Measurements from ENCODE around the gene PHC2.

Gene PHC2

GRCh38 chr1:33391343-33392078, 39.4 kb downstream of the PHC2 start:
- H3K27me3 Mint-ChIP-seq = peaks cover 4% of the 10 kb centered on the region
- no peaks in the 10 kb centered on the region for H3K4me1 Mint-ChIP-seq
- H3K27ac Mint-ChIP-seq = no peak overlapping the region
- no peaks in the 10 kb centered on the region for H3K9me3 Mint-ChIP-seq
- H3K36me3 Mint-ChIP-seq = no peaks in the 10 kb centered on the region
- no peak overlapping the region for H3K4me3 Mint-ChIP-seq

GRCh38 chr1:33390542-33390941, 40.4 kb downstream of the PHC2 start:
- peaks cover 4% of the 10 kb centered on the region for H3K27me3 Mint-ChIP-seq
- H3K36me3 Mint-ChIP-seq = no peaks in the 10 kb centered on the region
- no peaks in the 10 kb centered on the region for H3K9me3 Mint-ChIP-seq
- no peak overlapping the region for H3K27ac Mint-ChIP-seq
- no peak overlapping the region for H3K4me3 Mint-ChIP-seq
- no peaks in the 10 kb centered on the region for H3K4me1 Mint-ChIP-seq

- peaks cover 5% of the 10 kb centered on the region for H3K27me3 Mint-ChIP-seq
- H3K36me3 Mint-ChIP-seq = no peaks in the 10 kb centered on the region
- H3K27ac Mint-ChIP-seq = no peak overlapping the region
- no peaks in the 10 kb centered on the region for H3K4me1 Mint-ChIP-seq
- no peak overlapping the region for H3K4me3 Mint-ChIP-seq
- no peaks in the 10 kb centered on the region for H3K9me3 Mint-ChIP-seq
Measured at GRCh38 chr1:33388805-33389771, 41.8 kb downstream of the PHC2 start.

- H3K27me3 Mint-ChIP-seq = peaks cover 5% of the 10 kb centered on the region
- no peaks in the 10 kb centered on the region for H3K9me3 Mint-ChIP-seq
- no peak overlapping the region for H3K4me3 Mint-ChIP-seq
- H3K4me1 Mint-ChIP-seq = no peaks in the 10 kb centered on the region
- no peak overlapping the region for H3K27ac Mint-ChIP-seq
- no peaks in the 10 kb centered on the region for H3K36me3 Mint-ChIP-seq
Measured at GRCh38 chr1:33387625-33388024, 43.3 kb downstream of the PHC2 start.

- Mint-ChIP-seq H3K27me3 (peaks cover 1% of the 10 kb centered on the region), H3K36me3 (no peaks in the 10 kb centered on the region), H3K4me1 (peaks cover 12% of the 10 kb centered on the region), H3K9me3 (no peaks in the 10 kb centered on the region), H3K27ac (no peak overlapping the region), H3K4me3 (no peak overlapping the region)
Measured at GRCh38 chr1:33385251-33385650, 45.6 kb downstream of the PHC2 start.

- Mint-ChIP-seq H3K36me3 (no peaks in the 10 kb centered on the region), H3K4me1 (peaks cover 19% of the 10 kb centered on the region), H3K4me3 (no peak overlapping the region), H3K27me3 (peaks cover 1% of the 10 kb centered on the region), H3K27ac (no peak overlapping the region), H3K9me3 (no peaks in the 10 kb centered on the region)
Measured at GRCh38 chr1:33384040-33384812, 46.7 kb downstream of the PHC2 start.

- H3K27me3 Mint-ChIP-seq = peaks cover 1% of the 10 kb centered on the region
- peaks cover 24% of the 10 kb centered on the region for H3K4me1 Mint-ChIP-seq
- no peak overlapping the region for H3K27ac Mint-ChIP-seq
- H3K36me3 Mint-ChIP-seq = no peaks in the 10 kb centered on the region
- no peaks in the 10 kb centered on the region for H3K9me3 Mint-ChIP-seq
- no peak overlapping the region for H3K4me3 Mint-ChIP-seq
Measured at GRCh38 chr1:33383489-33383888, 47.4 kb downstream of the PHC2 start.

- peaks cover 1% of the 10 kb centered on the region for H3K27me3 Mint-ChIP-seq
- H3K4me1 Mint-ChIP-seq = peaks cover 30% of the 10 kb centered on the region
- no peaks in the 10 kb centered on the region for H3K36me3 Mint-ChIP-seq
- H3K27ac Mint-ChIP-seq = no peak overlapping the region
- no peaks in the 10 kb centered on the region for H3K9me3 Mint-ChIP-seq
- H3K4me3 Mint-ChIP-seq = no peak overlapping the region
Measured at GRCh38 chr1:33382661-33383415, 48.1 kb downstream of the PHC2 start.

- Mint-ChIP-seq H3K4me3 (no peak overlapping the region), H3K4me1 (peaks cover 39% of the 10 kb centered on the region), H3K9me3 (no peaks in the 10 kb centered on the region), H3K27me3 (peaks cover 1% of the 10 kb centered on the region), H3K36me3 (no peaks in the 10 kb centered on the region), H3K27ac (no peak overlapping the region)
Measured at GRCh38 chr1:33381977-33382376, 48.9 kb downstream of the PHC2 start.

- Mint-ChIP-seq H3K9me3 (no peaks in the 10 kb centered on the region), H3K27me3 (peaks cover 1% of the 10 kb centered on the region), H3K27ac (no peak overlapping the region), H3K36me3 (no peaks in the 10 kb centered on the region), H3K4me3 (no peak overlapping the region), H3K4me1 (peaks cover 47% of the 10 kb centered on the region)
Measured at GRCh38 chr1:33380811-33381210, 50.1 kb downstream of the PHC2 start.

GRCh38 chr1:33379631-33380354, 51.1 kb downstream of the PHC2 start:
- no peaks in the 10 kb centered on the region for H3K36me3 Mint-ChIP-seq
- no peak overlapping the region for H3K4me3 Mint-ChIP-seq
- H3K9me3 Mint-ChIP-seq = no peaks in the 10 kb centered on the region
- H3K27ac Mint-ChIP-seq = no peak overlapping the region
- peaks cover 1% of the 10 kb centered on the region for H3K27me3 Mint-ChIP-seq
- peaks cover 47% of the 10 kb centered on the region for H3K4me1 Mint-ChIP-seq

- no peaks in the 10 kb centered on the region for H3K9me3 Mint-ChIP-seq
- H3K4me3 Mint-ChIP-seq = no peak overlapping the region
- H3K27me3 Mint-ChIP-seq = no peaks in the 10 kb centered on the region
- no peaks in the 10 kb centered on the region for H3K36me3 Mint-ChIP-seq
- H3K4me1 Mint-ChIP-seq = peaks cover 47% of the 10 kb centered on the region
- H3K27ac Mint-ChIP-seq = no peak overlapping the region
Measured at GRCh38 chr1:33378976-33379375, 51.9 kb downstream of the PHC2 start.

GRCh38 chr1:33378524-33378923, 52.4 kb downstream of the PHC2 start:
- H3K4me3 Mint-ChIP-seq = no peak overlapping the region
- H3K27ac Mint-ChIP-seq = no peak overlapping the region
- H3K27me3 Mint-ChIP-seq = no peaks in the 10 kb centered on the region
- H3K9me3 Mint-ChIP-seq = no peaks in the 10 kb centered on the region
- no peaks in the 10 kb centered on the region for H3K36me3 Mint-ChIP-seq
- H3K4me1 Mint-ChIP-seq = peaks cover 47% of the 10 kb centered on the region

GRCh38 chr1:33377756-33378155, 53.1 kb downstream of the PHC2 start:
- H3K4me1 Mint-ChIP-seq = peaks cover 47% of the 10 kb centered on the region
- no peak overlapping the region for H3K27ac Mint-ChIP-seq
- H3K27me3 Mint-ChIP-seq = no peaks in the 10 kb centered on the region
- H3K36me3 Mint-ChIP-seq = no peaks in the 10 kb centered on the region
- no peak overlapping the region for H3K4me3 Mint-ChIP-seq
- no peaks in the 10 kb centered on the region for H3K9me3 Mint-ChIP-seq

Measured in activated naive CD4-positive, alpha-beta T cell treated with anti-CD3 and anti-CD28 coated beads, Interleukin-2, amount 50 U/mL, for 24 hours (primary cell).